Astrocyte (in vitro differentiated cells and primary cell): ENCODE measurements around the gene NFATC4. TPM values are rescaled to one million over a fixed set of nuclear protein-coding genes. Genes with fewer than 3 reads are reported as not detected.

ENCODE experiments used
- DNase-seq: peaks from one replicate; pipeline ENCODE4 v3.0.0-alpha.2; 2010; ENCODE audit warnings: low read depth
- FAIRE-seq: peaks from 2 replicates; lab custom pipeline; 2011; peaks lifted over from hg19 to GRCh38; lab: Jason Lieb, UNC
- H2AFZ ChIP-seq: 2 replicates; pipeline ENCODE4 v1.6.0; 2012; ENCODE audit warnings: low read depth, low read length, inconsistent platforms
- H3K27ac ChIP-seq: 2 replicates; pipeline ENCODE4 v1.5.1; 2011; ENCODE audit warnings: low read depth, low read length, inconsistent platforms
- H3K27me3 ChIP-seq: 2 replicates; pipeline ENCODE4 v1.6.0; 2011; ENCODE audit warnings: low read length, inconsistent platforms; ENCODE audit not compliant: insufficient read depth
- H3K36me3 ChIP-seq: 2 replicates; pipeline ENCODE4 v1.5.1; 2011; ENCODE audit warnings: low read length, inconsistent platforms; ENCODE audit not compliant: insufficient read depth
- H3K4me1 ChIP-seq: 2 replicates; pipeline ENCODE4 v1.5.1; 2011; ENCODE audit warnings: low read length, inconsistent platforms; ENCODE audit not compliant: insufficient read depth
- H3K4me2 ChIP-seq: 2 replicates; pipeline ENCODE4 v1.6.0; 2012; ENCODE audit warnings: low read length, inconsistent platforms
- H3K4me3 ChIP-seq: 2 replicates; pipeline ENCODE4 v1.5.1; 2011; ENCODE audit warnings: low read depth, mild to moderate bottlenecking, low read length, inconsistent platforms; ENCODE audit not compliant: insufficient read depth
- H3K79me2 ChIP-seq: 2 replicates; pipeline ENCODE4 v1.6.0; 2012; ENCODE audit warnings: mild to moderate bottlenecking, low read length, inconsistent platforms; ENCODE audit not compliant: insufficient read depth
- H3K9ac ChIP-seq: 2 replicates; pipeline ENCODE4 v1.6.0; 2012; ENCODE audit warnings: mild to moderate bottlenecking, low read length, inconsistent platforms
- H3K9me3 ChIP-seq: 2 replicates; pipeline ENCODE4 v1.5.1; 2012; ENCODE audit warnings: low read depth, mild to moderate bottlenecking, low read length, inconsistent platforms; ENCODE audit not compliant: insufficient read depth
- H4K20me1 ChIP-seq: 2 replicates; pipeline ENCODE4 v1.6.0; 2012; ENCODE audit warnings: low read length, inconsistent platforms; ENCODE audit not compliant: insufficient read depth
- H3K27ac Mint-ChIP-seq: one replicate; pipeline ENCODE4 v1.8.0; 2021; ENCODE audit warnings: mild to moderate bottlenecking, mixed read lengths; ENCODE audit not compliant: unreplicated experiment
- H3K27me3 Mint-ChIP-seq: one replicate; pipeline ENCODE4 v1.8.0; 2021; ENCODE audit warnings: low read depth, mixed read lengths; ENCODE audit not compliant: unreplicated experiment
- H3K36me3 Mint-ChIP-seq: one replicate; pipeline ENCODE4 v1.8.0; 2021; ENCODE audit warnings: low read depth, mixed read lengths; ENCODE audit not compliant: unreplicated experiment
- H3K4me1 Mint-ChIP-seq: one replicate; pipeline ENCODE4 v1.8.0; 2021; ENCODE audit warnings: low read depth, mixed read lengths; ENCODE audit not compliant: unreplicated experiment
- H3K4me3 Mint-ChIP-seq: one replicate; pipeline ENCODE4 v1.8.0; 2021; ENCODE audit warnings: mild to moderate bottlenecking, moderate library complexity, mixed read lengths; ENCODE audit not compliant: unreplicated experiment
- H3K9me3 Mint-ChIP-seq: one replicate; pipeline ENCODE4 v1.8.0; 2021; ENCODE audit warnings: mild to moderate bottlenecking, mixed read lengths; ENCODE audit not compliant: unreplicated experiment
- CTCF ChIP-seq: IDR thresholded peaks from 2 replicates; pipeline ENCODE4 v1.5.1; 2011; ENCODE audit warnings: low read depth, mild to moderate bottlenecking, inconsistent platforms, low read length, moderate library complexity; ENCODE audit not compliant: insufficient read depth
- EZH2 ChIP-seq: IDR thresholded peaks from 2 replicates; pipeline ENCODE4 v1.6.1; 2012; ENCODE audit warnings: mild to moderate bottlenecking, low read length, inconsistent platforms; ENCODE audit not compliant: insufficient read depth
- total RNA-seq: library from RNA; stranded (reverse); gene quantifications from 2 replicates; pipeline ENCODE4 v1.2.1, GENCODE V29; 2021

The NFATC4 gene
- total RNA-seq, 1 donor from 2014 or later, result 61.9 TPM

- Histone ChIP-seq H3K9ac (no peak overlapping the region), H3K27me3 (no peaks in the 10 kb centered on the region), H3K4me1 (no peaks in the 10 kb centered on the region), H2AFZ (no peak overlapping the region), H3K9me3 (no peaks in the 10 kb centered on the region), H3K4me3 (no peak overlapping the region), H3K36me3 (no peaks in the 10 kb centered on the region), H3K79me2 (no peaks in the 10 kb centered on the region), H3K4me2 (no peak overlapping the region), H3K27ac (no peak overlapping the region), H4K20me1 (no peaks in the 10 kb centered on the region)
- DNase-seq (no peak), FAIRE-seq (no peak)
- Mint-ChIP-seq H3K4me1 (peaks cover under 1% of the 10 kb centered on the region), H3K36me3 (peaks cover 35% of the 10 kb centered on the region), H3K9me3 (no peaks in the 10 kb centered on the region), H3K27ac (no peak overlapping the region), H3K4me3 (no peak overlapping the region), H3K27me3 (peaks cover 2% of the 10 kb centered on the region)
- TF ChIP-seq EZH2 (no peak), CTCF (no peak)
Observed at GRCh38 chr14:24409956-24410355, 42.0 kb downstream of the NFATC4 start.

- no peak overlapping the region for H2AFZ ChIP-seq
- Mint-ChIP-seq H3K27me3 (peaks cover 4% of the 10 kb centered on the region), H3K4me3 (no peak overlapping the region), H3K36me3 (peaks cover 39% of the 10 kb centered on the region), H3K27ac (no peak overlapping the region), H3K9me3 (peaks cover 2% of the 10 kb centered on the region), H3K4me1 (no peaks in the 10 kb centered on the region)
- H3K36me3 ChIP-seq, result no peaks in the 10 kb centered on the region
- no peaks in the 10 kb centered on the region for H3K4me1 ChIP-seq
- H4K20me1 ChIP-seq, result no peaks in the 10 kb centered on the region
- no peak overlapping the region for H3K9ac ChIP-seq
- H3K4me2 ChIP-seq, result no peak overlapping the region
- DNase-seq, result peak; percentile 22
- H3K79me2 ChIP-seq, result no peaks in the 10 kb centered on the region
- FAIRE-seq, result no peak
- peak; percentile 61 for TF ChIP-seq CTCF
- no peak for TF ChIP-seq EZH2
- H3K27ac ChIP-seq, result no peak overlapping the region
- H3K9me3 ChIP-seq, result no peaks in the 10 kb centered on the region
- no peaks in the 10 kb centered on the region for H3K27me3 ChIP-seq
- no peak overlapping the region for H3K4me3 ChIP-seq
Observed at GRCh38 chr14:24411443-24412389, 43.7 kb downstream of the NFATC4 start.

- H3K9me3 ChIP-seq, result no peaks in the 10 kb centered on the region
- H3K27ac Mint-ChIP-seq, result peak overlapping the region; percentile 30
- peaks cover 33% of the 10 kb centered on the region for H3K36me3 Mint-ChIP-seq
- no peak for TF ChIP-seq CTCF
- no peak for TF ChIP-seq EZH2
- no peak overlapping the region for H3K4me3 Mint-ChIP-seq
- peaks cover 13% of the 10 kb centered on the region for H3K27me3 Mint-ChIP-seq
- H2AFZ ChIP-seq, result no peak overlapping the region
- DNase-seq (no peak), FAIRE-seq (no peak)
- no peaks in the 10 kb centered on the region for H3K4me1 ChIP-seq
- no peaks in the 10 kb centered on the region for H3K36me3 ChIP-seq
- H3K4me2 ChIP-seq, result no peak overlapping the region
- H3K27ac ChIP-seq, result no peak overlapping the region
- H3K9me3 Mint-ChIP-seq, result peaks cover 2% of the 10 kb centered on the region
- H3K4me1 Mint-ChIP-seq, result no peaks in the 10 kb centered on the region
- H3K4me3 ChIP-seq, result no peak overlapping the region
- no peak overlapping the region for H3K9ac ChIP-seq
- peaks cover 6% of the 10 kb centered on the region for H3K27me3 ChIP-seq
- H4K20me1 ChIP-seq, result no peaks in the 10 kb centered on the region
- H3K79me2 ChIP-seq, result no peaks in the 10 kb centered on the region
Observed at GRCh38 chr14:24414077-24414476, 46.1 kb downstream of the NFATC4 start.
